ENCODE measurements around the gene BBS10. TPM values are rescaled to one million over a fixed set of nuclear protein-coding genes. Genes with fewer than 3 reads are reported as not detected.

The BBS10 gene
- total and polyA plus RNA-seq, 2 of the 13 experiments (the other 11 are each of a cell fraction or from before 2014, with no cell fraction given) = 4.9 to 7.4 TPM

DNA sequence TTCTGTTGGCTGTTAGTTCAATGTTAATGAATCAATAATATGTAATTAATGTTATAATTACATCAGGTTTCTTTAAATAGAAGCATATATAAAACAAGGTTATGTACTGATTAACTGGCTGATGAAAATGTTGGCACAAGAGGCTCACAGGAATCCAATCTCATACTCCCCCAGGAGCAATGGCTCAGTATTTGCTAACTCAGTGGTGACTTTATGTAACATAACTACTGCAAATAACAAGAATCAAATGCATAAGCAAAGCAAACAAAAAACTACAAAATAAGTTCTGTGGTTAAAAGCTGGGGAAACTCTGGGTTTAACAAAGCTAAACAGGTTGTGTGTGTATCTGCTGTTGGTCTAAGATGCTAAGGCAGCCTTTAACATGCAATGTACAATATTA is 27.7 kb upstream of the BBS10 start (continued):
- no peak for TF ChIP-seq ZNF121 (CRISPR knock-in tag; IDR thresholded peaks at IDR 0.05)
- TF ChIP-seq HMGA1 (CRISPR knock-in tag; conservative IDR thresholded peaks at IDR 0.05) = no peak
- TF ChIP-seq HNRNPK (IDR thresholded peaks at IDR 0.05; ENCODE audit: low read depth, low read length, poor library complexity, severe bottlenecking) = no peak

DNA sequence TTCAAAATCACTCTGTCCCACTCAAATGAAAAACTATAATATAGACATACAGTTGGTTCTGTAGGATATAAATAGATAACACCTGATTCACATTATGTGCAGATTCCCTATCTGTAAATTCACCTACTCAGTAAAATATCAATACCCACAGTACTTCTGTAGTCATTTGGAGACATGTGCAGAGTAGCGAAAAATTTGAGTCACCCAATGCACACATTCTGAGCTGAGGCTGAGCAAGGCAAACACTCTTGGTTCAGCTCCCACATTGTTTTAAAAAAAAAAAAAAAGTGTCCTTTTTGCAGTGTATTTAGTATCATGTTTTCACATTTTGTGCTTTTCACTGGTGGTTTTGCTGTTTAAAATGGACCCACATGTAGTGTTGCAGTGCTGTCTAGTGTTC is 27.3 kb upstream of the BBS10 start:
- Histone ChIP-seq H3K79me2 (ENCODE audit: insufficient read depth, low read length) (no peaks in the 10 kb centered on the region), H3K4me3 (replicated peaks in 1 of 3; ENCODE audit: insufficient read depth in 1 of 3, low read depth in 2 of 3, low read length in 3 of 3) (no peak overlapping the region), H3K9me3 (ENCODE audit: low read length) (no peaks in the 10 kb centered on the region), H3K36me3 (replicated peaks in 1 of 2; ENCODE audit: control insufficient read depth in 1 of 2, insufficient read depth in 2 of 2, low read length in 2 of 2) (peaks cover 1 to 9% of the 10 kb centered on the region in 2 experiments; a peak in 1 of 5 replicates), H3K4me2 (ENCODE audit: low read depth, low read length) (no peak overlapping the region), H3K4me1 (ENCODE audit: insufficient read depth, low read length) (no peaks in the 10 kb centered on the region), H4K20me1 (ENCODE audit: insufficient read depth, low read length) (no peaks in the 10 kb centered on the region), H2AFZ (ENCODE audit: low read length) (no peak overlapping the region), H3K27me3 (ENCODE audit: control insufficient read depth in 1 of 2, insufficient read depth in 2 of 2, low read length in 2 of 2) (no peaks in the 10 kb centered on the region), H3K9ac (ENCODE audit: insufficient read depth, low read depth, low read length) (no peak overlapping the region), H3K27ac (ENCODE audit: extremely low read length, insufficient read depth, low read length) (no peak overlapping the region)
- in situ Hi-C loops (cut with HindIII; ENCODE audit: extremely low pct_ligation_motif_present, low pct_unique_long_range_greater_than_20kb) (no loop called here), intact Hi-C loops (cut with micrococcal nuclease; ENCODE audit: unreplicated experiment) (no loop called here)
- FAIRE-seq = no peak
- TF ChIP-seq YEATS4 (CRISPR knock-in tag; IDR thresholded peaks at IDR 0.05; ENCODE audit: borderline replicate concordance) = no peak
- no peak for TF ChIP-seq ZNF614 (CRISPR knock-in tag; IDR thresholded peaks at IDR 0.05; ENCODE audit: borderline replicate concordance)
- TF ChIP-seq, protein P1, sequence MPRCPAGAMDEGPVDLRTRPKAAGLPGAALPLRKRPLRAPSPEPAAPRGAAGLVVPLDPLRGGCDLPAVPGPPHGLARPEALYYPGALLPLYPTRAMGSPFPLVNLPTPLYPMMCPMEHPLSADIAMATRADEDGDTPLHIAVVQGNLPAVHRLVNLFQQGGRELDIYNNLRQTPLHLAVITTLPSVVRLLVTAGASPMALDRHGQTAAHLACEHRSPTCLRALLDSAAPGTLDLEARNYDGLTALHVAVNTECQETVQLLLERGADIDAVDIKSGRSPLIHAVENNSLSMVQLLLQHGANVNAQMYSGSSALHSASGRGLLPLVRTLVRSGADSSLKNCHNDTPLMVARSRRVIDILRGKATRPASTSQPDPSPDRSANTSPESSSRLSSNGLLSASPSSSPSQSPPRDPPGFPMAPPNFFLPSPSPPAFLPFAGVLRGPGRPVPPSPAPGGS (CRISPR knock-in tag; IDR thresholded peaks at IDR 0.05) = no peak
- no peak for TF ChIP-seq ZNF552 (CRISPR knock-in tag; IDR thresholded peaks at IDR 0.05; ENCODE audit: borderline replicate concordance)
- no peak for TF ChIP-seq ZNF737 (CRISPR knock-in tag; IDR thresholded peaks at IDR 0.05; ENCODE audit: borderline replicate concordance)
- no peak for TF ChIP-seq KLF6 (CRISPR knock-in tag; IDR thresholded peaks at IDR 0.05)
- TF ChIP-seq MAF1 (CRISPR knock-in tag; IDR thresholded peaks at IDR 0.05; ENCODE audit: borderline replicate concordance) = no peak
- TF ChIP-seq, protein P2, sequence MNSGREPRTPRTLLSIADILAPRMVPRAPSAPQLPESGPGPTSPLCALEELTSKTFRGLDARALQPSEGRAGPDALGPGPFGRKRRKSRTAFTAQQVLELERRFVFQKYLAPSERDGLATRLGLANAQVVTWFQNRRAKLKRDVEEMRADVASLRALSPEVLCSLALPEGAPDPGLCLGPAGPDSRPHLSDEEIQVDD (CRISPR knock-in tag; IDR thresholded peaks at IDR 0.05; ENCODE audit: borderline replicate concordance) = no peak
- TF ChIP-seq HMGA1 (CRISPR knock-in tag; conservative IDR thresholded peaks at IDR 0.05) = no peak
- TF ChIP-seq, protein P3, sequence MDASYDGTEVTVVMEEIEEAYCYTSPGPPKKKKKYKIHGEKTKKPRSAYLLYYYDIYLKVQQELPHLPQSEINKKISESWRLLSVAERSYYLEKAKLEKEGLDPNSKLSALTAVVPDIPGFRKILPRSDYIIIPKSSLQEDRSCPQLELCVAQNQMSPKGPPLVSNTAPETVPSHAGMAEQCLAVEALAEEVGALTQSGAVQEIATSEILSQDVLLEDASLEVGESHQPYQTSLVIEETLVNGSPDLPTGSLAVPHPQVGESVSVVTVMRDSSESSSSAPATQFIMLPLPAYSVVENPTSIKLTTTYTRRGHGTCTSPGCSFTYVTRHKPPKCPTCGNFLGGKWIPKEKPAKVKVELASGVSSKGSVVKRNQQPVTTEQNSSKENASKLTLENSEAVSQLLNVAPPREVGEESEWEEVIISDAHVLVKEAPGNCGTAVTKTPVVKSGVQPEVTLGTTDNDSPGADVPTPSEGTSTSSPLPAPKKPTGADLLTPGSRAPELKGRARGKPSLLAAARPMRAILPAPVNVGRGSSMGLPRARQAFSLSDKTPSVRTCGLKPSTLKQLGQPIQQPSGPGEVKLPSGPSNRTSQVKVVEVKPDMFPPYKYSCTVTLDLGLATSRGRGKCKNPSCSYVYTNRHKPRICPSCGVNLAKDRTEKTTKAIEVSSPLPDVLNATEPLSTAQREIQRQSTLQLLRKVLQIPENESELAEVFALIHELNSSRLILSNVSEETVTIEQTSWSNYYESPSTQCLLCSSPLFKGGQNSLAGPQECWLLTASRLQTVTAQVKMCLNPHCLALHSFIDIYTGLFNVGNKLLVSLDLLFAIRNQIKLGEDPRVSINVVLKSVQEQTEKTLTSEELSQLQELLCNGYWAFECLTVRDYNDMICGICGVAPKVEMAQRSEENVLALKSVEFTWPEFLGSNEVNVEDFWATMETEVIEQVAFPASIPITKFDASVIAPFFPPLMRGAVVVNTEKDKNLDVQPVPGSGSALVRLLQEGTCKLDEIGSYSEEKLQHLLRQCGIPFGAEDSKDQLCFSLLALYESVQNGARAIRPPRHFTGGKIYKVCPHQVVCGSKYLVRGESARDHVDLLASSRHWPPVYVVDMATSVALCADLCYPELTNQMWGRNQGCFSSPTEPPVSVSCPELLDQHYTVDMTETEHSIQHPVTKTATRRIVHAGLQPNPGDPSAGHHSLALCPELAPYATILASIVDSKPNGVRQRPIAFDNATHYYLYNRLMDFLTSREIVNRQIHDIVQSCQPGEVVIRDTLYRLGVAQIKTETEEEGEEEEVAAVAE (CRISPR knock-in tag; IDR thresholded peaks at IDR 0.05; ENCODE audit: borderline replicate concordance) = no peak
- no peak for TF ChIP-seq ZNF34 (CRISPR knock-in tag; IDR thresholded peaks at IDR 0.05; ENCODE audit: borderline replicate concordance)
- TF ChIP-seq MED1 (CRISPR knock-in tag; IDR thresholded peaks at IDR 0.05) = no peak
- no peak for TF ChIP-seq JUND (CRISPR knock-in tag; IDR thresholded peaks at IDR 0.05)
- no peak for TF ChIP-seq RXRB (CRISPR knock-in tag; IDR thresholded peaks at IDR 0.05; ENCODE audit: borderline replicate concordance)
- BruUV-seq (replicated peaks) = no TSS peak
- peak; percentile 5 for DNase-seq (ENCODE audit: low spot score)
- CTCF ChIA-PET (ENCODE audit: low intra/inter-chr PET ratio, low total read pairs) = no interaction called here
- POLR2A ChIA-PET = no interaction called here
- 94% methylated on average over 1 of the region's 1 CpG for WGBS (ENCODE audit: low lambda C conversion rate)
- no peak for ATAC-seq

All from HepG2 (cell line).